ENCODE measurements around the gene ACADM.
"Not testable (repeated sequence)": the region's sequence is repeated elsewhere in the genome, so short reads cannot be mapped to it uniquely, and the experiment has no call there.

The ACADM gene

GRCh38 chr1:75797273-75797588 lies 72.7 kb downstream of the ACADM start:
- H2AFZ ChIP-seq (ENCODE audit: low read length) = no peak overlapping the region
- no peaks in the 10 kb centered on the region for H3K79me1 ChIP-seq (ENCODE audit: low read depth, low read length)
- no peaks in the 10 kb centered on the region for H3K4me1 ChIP-seq (ENCODE audit: control insufficient read depth in 2 of 2, insufficient read depth in 1 of 2, low read depth in 1 of 2, low read length in 2 of 2)
- H2BK120ac ChIP-seq (ENCODE audit: low read depth, low read length) = no peak overlapping the region
- peak overlapping the region; percentile 92 for H3K23ac ChIP-seq (ENCODE audit: low read depth, low read length, poor library complexity)
- H3K14ac ChIP-seq (ENCODE audit: low read length) = no peak overlapping the region
- peaks cover 23 to 66% of the 10 kb centered on the region in 2 donors for H3K36me3 ChIP-seq (replicated peaks in 1 of 2; ENCODE audit: control insufficient read depth in 2 of 2, insufficient read depth in 2 of 2, low read length in 2 of 2)
- DNase-seq (ENCODE audit: low spot score) = no peak
- no peak overlapping the region for H3K18ac ChIP-seq (ENCODE audit: low read length)
- no peak overlapping the region for H3K9ac ChIP-seq (ENCODE audit: low read depth, low read length, poor library complexity)
- H3K4me3 ChIP-seq (ENCODE audit: low read length in 2 of 2) = no peak overlapping the region
- no peak overlapping the region for H3K27ac ChIP-seq (replicated peaks; ENCODE audit: low read length)
- no peak overlapping the region for H2BK15ac ChIP-seq (ENCODE audit: low read length)
- no peak overlapping the region for H2BK12ac ChIP-seq (ENCODE audit: low read length)
- no peak overlapping the region for H2AK5ac ChIP-seq (ENCODE audit: low read depth, low read length)
- no peak overlapping the region for H3K4ac ChIP-seq (ENCODE audit: low read length)
- WGBS, 2 donors (ENCODE audit: extremely low coverage in 2 of 2, insufficient read length in 2 of 2, insufficient replicate concordance in 1 of 2) = no CpG with 5 or more reads among the region's 6 CpGs
- H2BK5ac ChIP-seq (ENCODE audit: low read length) = no peak overlapping the region
- no peak overlapping the region for H3K4me2 ChIP-seq (ENCODE audit: insufficient read depth, low read length, poor library complexity, severe bottlenecking)
- no peak overlapping the region for H4K91ac ChIP-seq (ENCODE audit: low read depth, low read length, poor library complexity)
- no peak overlapping the region for H4K8ac ChIP-seq (ENCODE audit: low read depth, low read length)
- no peaks in the 10 kb centered on the region for H3K27me3 ChIP-seq (ENCODE audit: control insufficient read depth in 3 of 3, insufficient read depth in 3 of 3, low read depth in 1 of 3, low read length in 3 of 3)
- no peaks in the 10 kb centered on the region for H3K9me3 ChIP-seq (replicated peaks in 1 of 2; ENCODE audit: control insufficient read depth in 2 of 2, insufficient read depth in 1 of 2, low read depth in 1 of 2, low read length in 2 of 2)

- H3K23ac ChIP-seq (ENCODE audit: low read depth, low read length, poor library complexity) = no peak overlapping the region
- H3K9me3 ChIP-seq (replicated peaks in 1 of 2; ENCODE audit: control insufficient read depth in 2 of 2, insufficient read depth in 1 of 2, low read depth in 1 of 2, low read length in 2 of 2) = no peaks in the 10 kb centered on the region
- no peaks in the 10 kb centered on the region for H3K4me1 ChIP-seq (ENCODE audit: control insufficient read depth in 2 of 2, insufficient read depth in 1 of 2, low read depth in 1 of 2, low read length in 2 of 2)
- no peak overlapping the region for H3K4ac ChIP-seq (ENCODE audit: low read length)
- no peak overlapping the region for H3K4me2 ChIP-seq (ENCODE audit: insufficient read depth, low read length, poor library complexity, severe bottlenecking)
- H4K91ac ChIP-seq (ENCODE audit: low read depth, low read length, poor library complexity) = no peak overlapping the region
- no peaks in the 10 kb centered on the region for H3K27me3 ChIP-seq (ENCODE audit: control insufficient read depth in 3 of 3, insufficient read depth in 3 of 3, low read depth in 1 of 3, low read length in 3 of 3)
- H3K14ac ChIP-seq (ENCODE audit: low read length) = no peak overlapping the region
- H2BK12ac ChIP-seq (ENCODE audit: low read length) = no peak overlapping the region
- H2AK5ac ChIP-seq (ENCODE audit: low read depth, low read length) = no peak overlapping the region
- H3K79me1 ChIP-seq (ENCODE audit: low read depth, low read length) = no peaks in the 10 kb centered on the region
- no peak overlapping the region for H2BK5ac ChIP-seq (ENCODE audit: low read length)
- no peak overlapping the region for H3K9ac ChIP-seq (ENCODE audit: low read depth, low read length, poor library complexity)
- H2AFZ ChIP-seq (ENCODE audit: low read length) = no peak overlapping the region
- DNase-seq (ENCODE audit: low spot score) = no peak
- H3K18ac ChIP-seq (ENCODE audit: low read length) = no peak overlapping the region
- no peak overlapping the region for H2BK120ac ChIP-seq (ENCODE audit: low read depth, low read length)
- H3K36me3 ChIP-seq (replicated peaks in 1 of 2; ENCODE audit: control insufficient read depth in 2 of 2, insufficient read depth in 2 of 2, low read length in 2 of 2) = peaks cover 23 to 61% of the 10 kb centered on the region in 2 donors
- H2BK15ac ChIP-seq (ENCODE audit: low read length) = no peak overlapping the region
- no CpG with 5 or more reads among the region's 13 CpGs for WGBS, 2 donors (ENCODE audit: extremely low coverage in 2 of 2, insufficient read length in 2 of 2, insufficient replicate concordance in 1 of 2)
- H4K8ac ChIP-seq (ENCODE audit: low read depth, low read length) = no peak overlapping the region
- H3K4me3 ChIP-seq (ENCODE audit: low read length in 2 of 2) = no peak overlapping the region
- no peak overlapping the region for H3K27ac ChIP-seq (replicated peaks; ENCODE audit: low read length)
Observed at GRCh38 chr1:75797606-75798216, 73.2 kb downstream of the ACADM start.

GRCh38 chr1:75801480-75801879 lies 77.0 kb downstream of the ACADM start:
- H4K91ac ChIP-seq (ENCODE audit: low read depth, low read length, poor library complexity); H3K27ac ChIP-seq (replicated peaks; ENCODE audit: low read length); H4K8ac ChIP-seq (ENCODE audit: low read depth, low read length); H2BK12ac ChIP-seq (ENCODE audit: low read length); H3K9me3 ChIP-seq (replicated peaks in 1 of 2; ENCODE audit: control insufficient read depth in 2 of 2, insufficient read depth in 1 of 2, low read depth in 1 of 2, low read length in 2 of 2); H2AFZ ChIP-seq (ENCODE audit: low read length); H3K4me1 ChIP-seq (ENCODE audit: control insufficient read depth in 2 of 2, insufficient read depth in 1 of 2, low read depth in 1 of 2, low read length in 2 of 2); H3K14ac ChIP-seq (ENCODE audit: low read length); H3K9ac ChIP-seq (ENCODE audit: low read depth, low read length, poor library complexity); H3K27me3 ChIP-seq (ENCODE audit: control insufficient read depth in 3 of 3, insufficient read depth in 3 of 3, low read depth in 1 of 3, low read length in 3 of 3); DNase-seq (ENCODE audit: low spot score); H2AK5ac ChIP-seq (ENCODE audit: low read depth, low read length); H3K79me1 ChIP-seq (ENCODE audit: low read depth, low read length); H3K4me3 ChIP-seq (ENCODE audit: low read length in 2 of 2); H2BK5ac ChIP-seq (ENCODE audit: low read length); H3K4me2 ChIP-seq (ENCODE audit: insufficient read depth, low read length, poor library complexity, severe bottlenecking); H3K4ac ChIP-seq (ENCODE audit: low read length); H3K18ac ChIP-seq (ENCODE audit: low read length); H2BK15ac ChIP-seq (ENCODE audit: low read length); H2BK120ac ChIP-seq (ENCODE audit: low read depth, low read length); H3K23ac ChIP-seq (ENCODE audit: low read depth, low read length, poor library complexity): not testable (repeated sequence)
- no CpG with 5 or more reads among the region's 2 CpGs for WGBS, 2 donors (ENCODE audit: extremely low coverage in 2 of 2, insufficient read length in 2 of 2, insufficient replicate concordance in 1 of 2)
- peaks cover 7 to 23% of the 10 kb centered on the region in 2 donors for H3K36me3 ChIP-seq (replicated peaks in 1 of 2; ENCODE audit: control insufficient read depth in 2 of 2, insufficient read depth in 2 of 2, low read length in 2 of 2)

- no peak overlapping the region for H2BK15ac ChIP-seq (ENCODE audit: low read length)
- WGBS, 2 donors (ENCODE audit: extremely low coverage in 2 of 2, insufficient read length in 2 of 2, insufficient replicate concordance in 1 of 2) = no CpG with 5 or more reads among the region's 4 CpGs
- no peak overlapping the region for H2BK12ac ChIP-seq (ENCODE audit: low read length)
- no peak overlapping the region for H3K9ac ChIP-seq (ENCODE audit: low read depth, low read length, poor library complexity)
- no peak overlapping the region for H3K14ac ChIP-seq (ENCODE audit: low read length)
- no peak overlapping the region for H2AFZ ChIP-seq (ENCODE audit: low read length)
- no peak for DNase-seq (ENCODE audit: low spot score)
- H3K79me1 ChIP-seq (ENCODE audit: low read depth, low read length) = no peaks in the 10 kb centered on the region
- no peak overlapping the region for H4K91ac ChIP-seq (ENCODE audit: low read depth, low read length, poor library complexity)
- no peak overlapping the region for H3K23ac ChIP-seq (ENCODE audit: low read depth, low read length, poor library complexity)
- no peak overlapping the region for H3K4me2 ChIP-seq (ENCODE audit: insufficient read depth, low read length, poor library complexity, severe bottlenecking)
- H3K27ac ChIP-seq (replicated peaks; ENCODE audit: low read length) = no peak overlapping the region
- H2BK120ac ChIP-seq (ENCODE audit: low read depth, low read length) = no peak overlapping the region
- no peak overlapping the region for H3K4me3 ChIP-seq (ENCODE audit: low read length in 2 of 2)
- H3K36me3 ChIP-seq (replicated peaks in 1 of 2; ENCODE audit: control insufficient read depth in 2 of 2, insufficient read depth in 2 of 2, low read length in 2 of 2) = no peaks in the 10 kb centered on the region
- no peak overlapping the region for H2AK5ac ChIP-seq (ENCODE audit: low read depth, low read length)
- no peaks in the 10 kb centered on the region for H3K9me3 ChIP-seq (replicated peaks in 1 of 2; ENCODE audit: control insufficient read depth in 2 of 2, insufficient read depth in 1 of 2, low read depth in 1 of 2, low read length in 2 of 2)
- no peak overlapping the region for H4K8ac ChIP-seq (ENCODE audit: low read depth, low read length)
- H2BK5ac ChIP-seq (ENCODE audit: low read length) = no peak overlapping the region
- H3K4me1 ChIP-seq (ENCODE audit: control insufficient read depth in 2 of 2, insufficient read depth in 1 of 2, low read depth in 1 of 2, low read length in 2 of 2) = no peaks in the 10 kb centered on the region
- H3K18ac ChIP-seq (ENCODE audit: low read length) = no peak overlapping the region
- H3K4ac ChIP-seq (ENCODE audit: low read length) = no peak overlapping the region
- no peaks in the 10 kb centered on the region for H3K27me3 ChIP-seq (ENCODE audit: control insufficient read depth in 3 of 3, insufficient read depth in 3 of 3, low read depth in 1 of 3, low read length in 3 of 3)
Observed at GRCh38 chr1:75808921-75809320, 84.4 kb downstream of the ACADM start.
